Sigmoid colon (tissue), 4 donors: ENCODE data around the gene TNFRSF14.

Experiments used
- EP300 ChIP-seq, 4 donors: sonication (generic); formaldehyde crosslinking; IDR thresholded peaks; one replicate each; pipeline ENCODE4 v1.6.1; 2017; ENCODE audit warnings: antibody characterized with exemption in 4 of 4
- POLR2AphosphoS5 ChIP-seq, 4 donors: sonication (generic); formaldehyde crosslinking; IDR thresholded peaks; one replicate each; pipeline ENCODE4 v1.6.1; 2017; ENCODE audit warnings: antibody characterized with exemption in 4 of 4
- TF ChIP-seq, protein P1 (sequence below), 4 experiments: fragments of 450-650 bp in 3 of 4; fragments of 200-600 bp in 1 of 4; IDR thresholded peaks; one replicate each; pipeline ENCODE4 v1.5.1; 2016 to 2019; ENCODE audit warnings: antibody characterized with exemption in 4 of 4, mild to moderate bottlenecking in 3 of 4, moderate library complexity in 2 of 4

DNA sequence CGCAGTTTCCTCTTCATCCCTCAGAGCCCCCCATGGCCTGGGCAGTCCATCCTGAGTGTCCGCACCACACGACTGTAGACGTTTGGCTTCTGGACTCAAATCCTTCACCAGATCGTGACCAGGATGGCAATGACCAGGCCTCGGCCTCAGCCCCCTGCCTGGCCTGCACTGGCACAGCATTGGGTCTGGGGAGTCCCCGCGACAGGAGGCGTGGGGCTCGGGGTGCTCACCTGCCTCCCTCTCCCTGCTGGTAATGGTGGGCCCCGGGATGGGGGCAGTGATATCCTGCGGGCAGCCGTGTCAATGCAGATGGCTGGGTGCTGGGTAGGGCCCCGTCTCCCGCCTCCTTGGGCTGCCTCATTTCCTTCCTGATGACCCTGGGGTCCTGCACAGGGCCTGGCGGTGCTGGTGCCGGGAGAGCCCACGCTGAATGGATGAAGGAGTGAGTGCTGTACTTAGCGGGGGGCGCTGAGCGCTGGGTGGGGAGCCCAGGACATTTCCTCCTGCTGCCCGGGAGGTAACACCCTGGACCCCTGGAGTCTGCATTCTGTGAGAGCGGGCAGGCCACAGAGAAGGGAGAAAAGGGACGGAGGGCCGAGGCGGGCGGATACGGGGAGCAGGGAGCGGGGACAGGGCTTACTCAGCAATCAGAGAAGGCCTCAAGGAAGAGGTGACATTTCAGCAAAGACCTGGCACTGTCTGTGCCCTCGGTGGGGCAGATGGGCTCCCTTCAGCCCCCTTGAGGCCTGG lies 2.1 kb upstream of the TNFRSF14 start:
- TF ChIP-seq, protein P1, sequence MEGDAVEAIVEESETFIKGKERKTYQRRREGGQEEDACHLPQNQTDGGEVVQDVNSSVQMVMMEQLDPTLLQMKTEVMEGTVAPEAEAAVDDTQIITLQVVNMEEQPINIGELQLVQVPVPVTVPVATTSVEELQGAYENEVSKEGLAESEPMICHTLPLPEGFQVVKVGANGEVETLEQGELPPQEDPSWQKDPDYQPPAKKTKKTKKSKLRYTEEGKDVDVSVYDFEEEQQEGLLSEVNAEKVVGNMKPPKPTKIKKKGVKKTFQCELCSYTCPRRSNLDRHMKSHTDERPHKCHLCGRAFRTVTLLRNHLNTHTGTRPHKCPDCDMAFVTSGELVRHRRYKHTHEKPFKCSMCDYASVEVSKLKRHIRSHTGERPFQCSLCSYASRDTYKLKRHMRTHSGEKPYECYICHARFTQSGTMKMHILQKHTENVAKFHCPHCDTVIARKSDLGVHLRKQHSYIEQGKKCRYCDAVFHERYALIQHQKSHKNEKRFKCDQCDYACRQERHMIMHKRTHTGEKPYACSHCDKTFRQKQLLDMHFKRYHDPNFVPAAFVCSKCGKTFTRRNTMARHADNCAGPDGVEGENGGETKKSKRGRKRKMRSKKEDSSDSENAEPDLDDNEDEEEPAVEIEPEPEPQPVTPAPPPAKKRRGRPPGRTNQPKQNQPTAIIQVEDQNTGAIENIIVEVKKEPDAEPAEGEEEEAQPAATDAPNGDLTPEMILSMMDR (IDR thresholded peaks at IDR 0.05) = no peak
- TF ChIP-seq EP300 (IDR thresholded peaks at IDR 0.05) (no peak), POLR2AphosphoS5 (IDR thresholded peaks at IDR 0.05) (no peak)
